HG03571 (cell line): ENCODE measurements around the gene DVL1.

Experiments used
- ATAC-seq: cut with Tn5 transposase; IDR thresholded peaks from one replicate; pipeline ENCODE4 v1.9.1; 2021; ENCODE audit not compliant: unreplicated experiment

Gene DVL1

GRCh38 chr1:1299686-1300351 is 49.4 kb downstream of the DVL1 start:
- ATAC-seq = no peak

- ATAC-seq = no peak
Measured at GRCh38 chr1:1298861-1299685, 50.1 kb downstream of the DVL1 start.

- ATAC-seq = no peak
Measured at GRCh38 chr1:1297802-1298424, 51.3 kb downstream of the DVL1 start.

- ATAC-seq = no peak
Measured at GRCh38 chr1:1296070-1297061, 52.9 kb downstream of the DVL1 start.

GRCh38 chr1:1295154-1295923 is 53.9 kb downstream of the DVL1 start:
- no peak for ATAC-seq

GRCh38 chr1:1294250-1294890 is 54.8 kb downstream of the DVL1 start:
- ATAC-seq = no peak

GRCh38 chr1:1293263-1294249 is 55.7 kb downstream of the DVL1 start:
- no peak for ATAC-seq

GRCh38 chr1:1292851-1293250 is 56.4 kb downstream of the DVL1 start:
- no peak for ATAC-seq

GRCh38 chr1:1292442-1292779 is 56.8 kb downstream of the DVL1 start:
- no peak for ATAC-seq

GRCh38 chr1:1291548-1292441 is 57.4 kb downstream of the DVL1 start:
- no peak for ATAC-seq

GRCh38 chr1:1291023-1291528 is 58.1 kb downstream of the DVL1 start:
- no peak for ATAC-seq

GRCh38 chr1:1290238-1290731 is 58.9 kb downstream of the DVL1 start:
- ATAC-seq = no peak

- no peak for ATAC-seq
Measured at GRCh38 chr1:1287288-1288110, 61.7 kb downstream of the DVL1 start.

GRCh38 chr1:1286313-1287261 is 62.6 kb downstream of the DVL1 start:
- ATAC-seq = no peak
